Measurements from ENCODE around the gene APOBEC2. TPM values are rescaled to one million over a fixed set of nuclear protein-coding genes. Genes with fewer than 3 reads are reported as not detected.
A peak's percentile ranks its signal among the peaks of the same experiment; 100 is the strongest.

The APOBEC2 gene
- total and polyA plus RNA-seq, 9 of the 15 experiments (the other 6 are each of a cell fraction or from before 2014, with no cell fraction given), result 0.25 to 1.6 TPM; not detected in 7

DNA sequence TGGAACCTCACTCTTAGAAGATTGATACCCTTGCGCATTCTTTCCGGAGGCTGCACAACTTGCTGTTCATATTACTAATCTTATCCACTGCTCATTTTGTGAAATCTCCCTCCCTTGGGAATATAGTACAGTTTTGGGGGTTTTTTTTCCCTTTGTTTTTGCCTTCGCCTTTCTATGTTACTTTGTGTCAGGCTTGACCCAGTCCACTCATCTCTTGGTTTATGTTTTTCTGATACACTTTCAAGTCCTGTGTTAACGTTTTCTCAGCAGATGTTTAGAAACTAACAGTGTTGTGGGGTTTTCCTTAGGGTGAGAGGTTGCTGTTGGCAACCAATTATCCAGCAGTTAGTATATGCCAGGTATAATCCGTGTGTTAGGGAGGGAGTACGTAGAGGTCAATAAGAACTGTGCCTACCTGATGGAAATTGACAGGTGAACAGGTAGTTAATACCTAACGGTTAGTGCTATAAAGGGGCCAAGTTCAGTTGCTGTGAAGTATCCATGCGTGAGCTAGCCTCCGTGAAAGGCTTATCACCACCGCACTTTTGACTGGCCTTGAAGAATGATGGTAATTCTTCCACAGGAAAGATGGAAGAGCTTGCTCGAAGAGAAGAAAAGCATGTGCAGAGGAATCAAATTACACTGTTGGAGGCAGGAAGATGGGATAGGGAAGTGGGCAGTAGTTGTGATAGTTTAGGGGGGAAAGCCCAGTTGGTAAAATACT is 21.1 kb downstream of the APOBEC2 start (continued):
- TF ChIP-seq ATF2 (CRISPR knock-in tag; IDR thresholded peaks at IDR 0.05), result no peak
- no peak for TF ChIP-seq NCOA4 (IDR thresholded peaks at IDR 0.05; ENCODE audit: partially characterized antibody)
- TF ChIP-seq, protein P1, sequence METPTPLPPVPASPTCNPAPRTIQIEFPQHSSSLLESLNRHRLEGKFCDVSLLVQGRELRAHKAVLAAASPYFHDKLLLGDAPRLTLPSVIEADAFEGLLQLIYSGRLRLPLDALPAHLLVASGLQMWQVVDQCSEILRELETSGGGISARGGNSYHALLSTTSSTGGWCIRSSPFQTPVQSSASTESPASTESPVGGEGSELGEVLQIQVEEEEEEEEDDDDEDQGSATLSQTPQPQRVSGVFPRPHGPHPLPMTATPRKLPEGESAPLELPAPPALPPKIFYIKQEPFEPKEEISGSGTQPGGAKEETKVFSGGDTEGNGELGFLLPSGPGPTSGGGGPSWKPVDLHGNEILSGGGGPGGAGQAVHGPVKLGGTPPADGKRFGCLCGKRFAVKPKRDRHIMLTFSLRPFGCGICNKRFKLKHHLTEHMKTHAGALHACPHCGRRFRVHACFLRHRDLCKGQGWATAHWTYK (CRISPR knock-in tag; IDR thresholded peaks at IDR 0.05), result 0 out of 2 replicates have a peak, but pooled peaks have one; percentile 21
- no peak for TF ChIP-seq SRSF9 (IDR thresholded peaks at IDR 0.05; ENCODE audit: borderline replicate concordance, low read depth, low read length)
- peak; percentile 94; the same call in 1 of the 2 replicates for TF ChIP-seq TRIM25 (IDR thresholded peaks at IDR 0.05; ENCODE audit: borderline replicate concordance)
- no peak for TF ChIP-seq RBM34 (IDR thresholded peaks at IDR 0.05; ENCODE audit: borderline replicate concordance, insufficient read depth, low read length)
- no peak for TF ChIP-seq JUN (IDR thresholded peaks at IDR 0.05; ENCODE audit: borderline replicate concordance, low read depth, low read length)
- no peak for TF ChIP-seq JUN (CRISPR knock-in tag; IDR thresholded peaks at IDR 0.05; ENCODE audit: borderline replicate concordance)
- TF ChIP-seq CTCF (IDR thresholded peaks at IDR 0.05 in 2 of 3, conservative IDR thresholded peaks at IDR 0.05 in 1 of 3; ENCODE audit: insufficient read depth in 2 of 3, low read depth in 1 of 3, low read length in 3 of 3), result no peak
- TF ChIP-seq MECOM (CRISPR knock-in tag; IDR thresholded peaks at IDR 0.05), result no peak
- peak in 1 of 2 experiments; percentile 30; a peak in 1 of 4 replicates for TF ChIP-seq NRF1 (conservative IDR thresholded peaks at IDR 0.05 in 1 of 2, IDR thresholded peaks at IDR 0.05 in 1 of 2)
- peak; percentile 17; the same call in 1 of the 2 replicates for TF ChIP-seq DPF2 (IDR thresholded peaks at IDR 0.05)
- no peak for TF ChIP-seq NELFE (IDR thresholded peaks at IDR 0.05; ENCODE audit: insufficient read depth, insufficient read length)

Data from K562 (cell line).